ENCODE measurements around the gene C17orf75.

Gene C17orf75

GRCh38 chr17:32305049-32305448, 36.9 kb downstream of the C17orf75 start:
- no peak for DNase-seq (ENCODE audit: low read depth in 2 of 2)

- no peak for DNase-seq (ENCODE audit: low read depth in 2 of 2)
These were observed 38.1 kb downstream of the C17orf75 start for GRCh38 chr17:32303781-32304288.

DNA sequence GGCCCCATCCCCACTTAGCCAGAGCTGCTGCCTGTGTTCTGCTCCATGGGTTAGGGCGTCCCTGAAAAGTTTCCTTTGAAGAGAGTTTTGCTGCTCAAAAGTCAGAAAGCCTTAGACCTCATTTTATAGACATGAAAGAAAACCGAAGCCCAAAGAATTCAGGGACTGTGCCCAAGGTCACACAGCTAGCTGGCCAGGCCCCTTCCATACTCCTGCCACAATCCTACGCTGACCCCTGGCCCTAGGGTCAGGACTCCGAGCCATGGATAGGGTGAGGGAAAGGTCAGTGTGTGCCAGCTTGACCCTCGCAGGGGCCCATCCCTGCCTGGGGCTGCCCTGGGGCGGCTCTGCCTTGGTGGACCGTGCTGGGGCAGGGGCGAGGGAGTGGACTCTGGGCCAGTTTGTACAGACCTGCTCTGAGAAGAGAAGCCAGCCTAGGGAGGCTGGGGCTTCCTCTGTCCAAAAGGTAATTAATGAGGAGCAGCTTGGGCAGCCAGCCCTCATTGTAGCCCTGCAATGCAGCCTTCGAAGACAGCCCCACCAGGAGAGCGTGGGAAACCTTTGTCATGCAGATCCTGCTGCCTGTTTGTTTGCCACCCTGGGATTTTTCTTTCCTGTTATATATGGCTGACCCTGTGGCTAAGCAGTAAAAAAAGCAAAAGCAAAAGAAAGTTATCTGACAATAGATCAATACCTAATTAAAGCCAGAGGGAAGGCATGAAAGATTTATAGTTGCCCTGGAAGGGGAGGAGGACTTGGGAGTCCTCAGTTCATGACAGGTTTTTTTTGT, 38.9 kb downstream of the C17orf75 start:
- no peak for DNase-seq (ENCODE audit: low read depth in 2 of 2)

- no peak for DNase-seq (ENCODE audit: low read depth in 2 of 2)
These were observed 39.9 kb downstream of the C17orf75 start for GRCh38 chr17:32302037-32302436.

DNA sequence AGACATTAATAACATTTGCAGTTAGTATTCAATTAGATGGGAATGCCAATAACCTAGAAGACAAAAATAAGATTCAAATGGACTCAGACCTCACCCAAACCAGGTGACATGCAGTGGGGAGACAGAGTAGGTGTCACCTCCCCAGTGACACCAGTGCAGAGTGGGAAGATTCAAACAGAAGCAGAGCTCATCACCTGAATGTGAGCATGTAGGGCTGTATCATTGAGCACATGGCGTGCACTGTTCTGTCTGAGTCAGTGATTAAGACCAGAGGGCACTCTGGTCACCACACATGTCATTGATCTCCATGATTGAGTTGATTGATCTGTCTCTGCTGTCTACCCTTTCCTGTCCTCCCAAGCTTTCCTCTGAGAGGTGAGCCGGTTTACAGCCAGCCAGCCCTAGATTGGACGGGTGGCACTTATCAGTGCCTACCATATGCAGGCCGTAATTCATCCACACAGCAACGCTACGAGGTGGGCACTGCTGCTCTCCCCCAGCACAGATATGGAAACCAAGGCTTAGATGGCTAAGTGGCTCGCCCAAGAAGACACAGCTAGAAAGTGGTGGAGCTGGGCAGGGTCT, 42.3 kb downstream of the C17orf75 start:
- no peak for DNase-seq (ENCODE audit: low read depth in 2 of 2)

- no peak for DNase-seq (ENCODE audit: low read depth in 2 of 2)
These were observed 43.0 kb downstream of the C17orf75 start for GRCh38 chr17:32298721-32299579.

GRCh38 chr17:32298298-32298697, 43.7 kb downstream of the C17orf75 start:
- no peak for DNase-seq (ENCODE audit: low read depth in 2 of 2)

- no peak for DNase-seq (ENCODE audit: low read depth in 2 of 2)
These were observed 44.1 kb downstream of the C17orf75 start for GRCh38 chr17:32297860-32298259.

DNA sequence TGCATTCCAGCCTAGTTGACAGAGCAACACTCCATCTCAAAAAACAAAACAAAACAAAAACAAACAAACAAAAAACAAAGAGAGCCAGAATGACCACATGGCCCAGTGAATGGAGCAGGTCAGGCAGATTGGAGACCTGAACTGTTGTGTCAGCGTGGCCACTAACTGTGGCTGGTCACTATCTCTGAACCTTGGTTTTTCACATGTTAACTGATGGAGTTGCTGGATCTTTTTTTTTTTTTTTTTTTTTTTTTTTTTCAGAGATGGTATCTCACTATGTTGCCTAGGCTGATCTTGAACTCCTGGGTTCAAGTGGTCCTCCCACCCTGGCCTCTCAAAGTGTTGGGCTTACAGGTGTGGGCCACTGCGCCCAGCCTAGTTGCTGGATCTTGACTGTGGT, 44.5 kb downstream of the C17orf75 start:
- DNase-seq (ENCODE audit: low read depth in 2 of 2), result no peak

- DNase-seq (ENCODE audit: low read depth in 2 of 2), result no peak
These were observed 49.9 kb downstream of the C17orf75 start for GRCh38 chr17:32292094-32292493.

- DNase-seq (ENCODE audit: low read depth in 2 of 2), result no peak
These were observed 52.4 kb downstream of the C17orf75 start for GRCh38 chr17:32289471-32290070.

DNA sequence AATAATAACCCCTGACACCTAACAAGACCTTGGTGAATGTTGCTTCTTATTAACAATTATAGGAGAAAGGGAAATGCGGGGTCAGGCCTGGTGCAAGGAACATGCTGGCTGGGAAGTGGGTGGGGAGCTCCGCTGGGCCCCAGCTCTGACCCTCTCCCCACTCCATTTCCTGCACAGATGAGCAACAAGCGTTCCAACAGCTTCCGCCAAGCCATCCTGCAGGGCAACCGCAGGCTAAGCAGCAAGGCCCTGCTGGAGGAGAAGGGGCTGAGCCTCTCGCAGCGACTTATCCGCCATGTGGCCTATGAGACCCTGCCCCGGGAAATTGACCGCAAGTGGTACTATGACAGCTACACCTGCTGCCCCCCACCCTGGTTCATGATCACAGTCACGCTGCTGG, 53.4 kb downstream of the C17orf75 start:
- DNase-seq (ENCODE audit: low read depth in 2 of 2), result no peak

- no peak for DNase-seq (ENCODE audit: low read depth in 2 of 2)
These were observed 54.0 kb downstream of the C17orf75 start for GRCh38 chr17:32287804-32288511.

- DNase-seq (ENCODE audit: low read depth in 2 of 2), result no peak
These were observed 55.5 kb downstream of the C17orf75 start for GRCh38 chr17:32286518-32286900.

GRCh38 chr17:32285746-32286517, 56.0 kb downstream of the C17orf75 start:
- DNase-seq (ENCODE audit: low read depth in 2 of 2), result no peak

DNA sequence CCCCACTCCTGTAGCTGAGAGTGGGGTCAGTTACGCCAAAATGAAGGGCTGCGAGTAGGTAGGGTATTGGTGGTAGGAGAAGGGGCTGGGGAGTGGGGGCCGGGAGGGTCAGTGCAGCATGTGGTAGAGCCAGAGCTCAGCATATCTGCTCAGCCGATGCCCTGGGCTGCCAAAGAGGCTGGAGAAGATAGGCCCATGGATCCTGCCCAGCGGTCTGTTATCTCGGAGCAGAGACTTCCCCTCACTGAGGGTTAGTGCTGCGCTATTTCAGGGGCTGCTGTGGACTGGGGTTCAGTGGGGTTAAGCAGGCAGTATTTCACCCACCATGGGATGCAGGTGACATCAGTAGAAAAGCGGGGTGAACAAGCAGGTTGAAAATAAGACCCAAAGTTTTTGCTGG, 56.7 kb downstream of the C17orf75 start:
- DNase-seq (ENCODE audit: low read depth in 2 of 2), result no peak

DNA sequence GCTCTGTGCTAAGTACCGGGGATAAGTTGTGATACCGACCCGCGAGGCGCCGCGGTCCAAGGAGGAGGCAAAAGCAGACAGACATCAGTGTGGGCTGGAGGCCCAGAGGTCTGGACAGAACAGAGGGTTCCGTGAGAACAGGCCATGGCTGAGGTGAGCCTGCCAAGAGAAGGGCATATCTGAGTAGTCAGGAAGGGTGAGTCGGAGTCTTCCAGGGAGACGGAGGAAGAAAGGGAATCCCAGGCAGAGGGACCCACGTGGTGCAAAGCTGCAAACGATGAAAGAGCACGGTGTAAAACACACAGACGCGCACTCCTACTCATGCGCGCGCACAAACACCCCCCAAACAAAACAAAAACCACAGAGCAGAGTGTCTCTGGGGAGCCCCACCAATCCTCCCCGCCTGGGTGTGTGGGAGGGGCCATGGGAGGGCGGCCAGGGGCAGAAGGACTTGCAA, 58.2 kb downstream of the C17orf75 start:
- DNase-seq (ENCODE audit: low read depth in 2 of 2), result no peak

DNA sequence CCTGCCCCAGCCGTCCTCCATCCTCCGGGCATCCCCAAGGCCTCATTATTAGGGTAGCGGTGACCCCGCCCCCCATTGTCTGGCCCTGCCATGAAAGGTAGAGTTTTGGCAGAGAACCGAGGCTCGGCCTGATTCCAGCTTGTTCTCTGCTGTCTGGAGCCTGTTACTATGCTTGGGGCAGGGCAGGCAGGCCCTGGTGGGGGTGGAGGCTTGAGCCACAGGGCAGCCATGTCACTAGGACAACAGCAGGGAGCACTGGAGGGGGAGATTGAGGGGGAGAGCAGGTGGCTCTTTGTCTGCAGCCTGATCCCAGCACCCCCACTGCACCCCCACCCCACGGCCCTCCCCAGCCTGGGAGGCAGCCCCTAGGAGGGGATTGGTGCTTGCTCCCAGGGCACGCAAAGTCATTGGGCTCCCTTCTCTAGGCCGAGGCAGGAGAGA, 60.9 kb downstream of the C17orf75 start:
- no peak for DNase-seq (ENCODE audit: low read depth in 2 of 2)

GRCh38 chr17:32279891-32280716, 61.9 kb downstream of the C17orf75 start:
- DNase-seq (ENCODE audit: low read depth in 2 of 2), result no peak

- DNase-seq (ENCODE audit: low read depth in 2 of 2), result no peak
These were observed 63.2 kb downstream of the C17orf75 start for GRCh38 chr17:32278815-32279214.

All from stimulated activated CD8-positive, alpha-beta memory T cell treated with anti-CD3 and anti-CD28 coated beads, Interleukin-7, amount 100 ng/mL, for 4 hours (primary cell).